Keratinocyte (primary cell): Measurements from ENCODE around the gene GPR183. TPM values are rescaled to one million over a fixed set of nuclear protein-coding genes. Genes with fewer than 3 reads are reported as not detected.

Experiments
- DNase-seq: peaks from one replicate; pipeline ENCODE4 v3.0.0-alpha.2; 2011; ENCODE audit warnings: low read depth, missing footprints, low spot score
- FAIRE-seq: peaks from 2 replicates; lab custom pipeline; 2011; peaks lifted over from hg19 to GRCh38; lab: Jason Lieb, UNC
- H2AFZ ChIP-seq: 2 replicates; pipeline ENCODE4 v1.6.0; 2012; ENCODE audit warnings: low read length, control low read depth, inconsistent platforms; ENCODE audit not compliant: control insufficient read depth
- H3K27ac ChIP-seq: 2 replicates; pipeline ENCODE4 v1.5.1; 2011; ENCODE audit warnings: low read length; ENCODE audit not compliant: control insufficient read depth, insufficient read depth
- H3K27me3 ChIP-seq: 3 replicates; pipeline ENCODE4 v1.6.0; 2011; ENCODE audit warnings: low read length; ENCODE audit not compliant: control insufficient read depth, insufficient read depth; ENCODE audit errors: extremely low read depth
- H3K36me3 ChIP-seq, 2 experiments: 2 replicates in 1 of 2; 3 replicates in 1 of 2; pipeline ENCODE4 v1.5.1; 2011; ENCODE audit warnings: low read length in 2 of 2, mild to moderate bottlenecking in 1 of 2; ENCODE audit not compliant: control insufficient read depth in 2 of 2, insufficient read depth in 2 of 2; ENCODE audit errors: extremely low read depth in 1 of 2
- H3K4me1 ChIP-seq: 3 replicates; pipeline ENCODE4 v1.5.1; 2011; ENCODE audit warnings: low read length; ENCODE audit not compliant: control insufficient read depth, insufficient read depth; ENCODE audit errors: extremely low read depth
- H3K4me2 ChIP-seq: 3 replicates; pipeline ENCODE4 v1.6.0; 2011; ENCODE audit warnings: low read depth, low read length; ENCODE audit not compliant: control insufficient read depth, insufficient read depth; ENCODE audit errors: extremely low read depth
- H3K4me3 ChIP-seq, 3 experiments: fragments of 200-600 bp in 1 of 3; sonication (generic) in 1 of 3; 2 replicates in 2 of 3; 3 replicates in 1 of 3; pipeline ENCODE4 v1.5.1; 2011 to 2016; ENCODE audit warnings: low read length in 3 of 3, mild to moderate bottlenecking in 3 of 3, control low read depth in 2 of 3, inconsistent platforms in 1 of 3, low read depth in 1 of 3, mixed read lengths in 1 of 3, mixed run types in 1 of 3, moderate library complexity in 1 of 3; ENCODE audit not compliant: control insufficient read depth in 2 of 3, insufficient read depth in 2 of 3; ENCODE audit errors: extremely low read depth in 1 of 3
- H3K79me2 ChIP-seq: 2 replicates; pipeline ENCODE4 v1.6.0; 2012; ENCODE audit warnings: low read length; ENCODE audit not compliant: control insufficient read depth, insufficient read depth
- H3K9ac ChIP-seq: 3 replicates; pipeline ENCODE4 v1.6.0; 2011; ENCODE audit warnings: low read length; ENCODE audit not compliant: control insufficient read depth, insufficient read depth; ENCODE audit errors: extremely low read depth
- H3K9me1 ChIP-seq: 3 replicates; pipeline ENCODE4 v1.6.0; 2011; ENCODE audit warnings: low read length; ENCODE audit not compliant: control insufficient read depth, insufficient read depth; ENCODE audit errors: extremely low read depth
- H3K9me3 ChIP-seq: 2 replicates; pipeline ENCODE4 v1.5.1; 2012; ENCODE audit warnings: low read depth, low read length; ENCODE audit not compliant: control insufficient read depth
- H4K20me1 ChIP-seq: 3 replicates; pipeline ENCODE4 v1.6.0; 2011; ENCODE audit warnings: low read length; ENCODE audit not compliant: control insufficient read depth, insufficient read depth; ENCODE audit errors: extremely low read depth
- EZH2 ChIP-seq: IDR thresholded peaks from one replicate; pipeline ENCODE4 v1.6.1; 2012; ENCODE audit warnings: inconsistent platforms, mild to moderate bottlenecking, low read length, moderate library complexity
- dilution Hi-C: fragments of 300-500 bp; cut with MboI; formaldehyde crosslinking; loops from one replicate; pipeline ENCODE4 v1.7.0; 2020; ENCODE audit warnings: low sequenced_read_pairs; ENCODE audit not compliant: extremely low pct_ligation_motif_present
- polyA plus RNA-seq, 5 experiments: library from polyadenylated mRNA; depleted of rRNA in 3 of 5; stranded (reverse) in 3 of 5; stranded (forward) in 1 of 5; unstranded in 1 of 5; fragments of >200 nt; gene quantifications; 1 replicate in 1 of 5; 2 replicates in 3 of 5; 3 replicates in 1 of 5; pipeline versions ENCODE4 v1.2.1 to v1.2.3, GENCODE V29; 2011 to 2012; ENCODE audit warnings: missing spikeins in 2 of 5, low read depth in 1 of 5, low replicate concordance in 1 of 5
- TF ChIP-seq, protein P1 (sequence below), 3 experiments: IDR thresholded peaks in 1 of 3; conservative IDR thresholded peaks in 1 of 3; optimal IDR thresholded peaks in 1 of 3; 2 replicates in 2 of 3; 3 replicates in 1 of 3; pipeline versions ENCODE3 to v1.5.1; 2011; ENCODE audit warnings: low read length in 3 of 3, mild to moderate bottlenecking in 3 of 3, moderate library complexity in 2 of 3, control low read depth in 1 of 3, inconsistent platforms in 1 of 3; ENCODE audit not compliant: insufficient read depth in 2 of 3; ENCODE audit errors: extremely low read depth in 1 of 3

GPR183 gene
- polyA plus RNA-seq, 1 donor (not counting 4 experiments of a cell fraction or from before 2014, with no cell fraction given) = not detected

DNA sequence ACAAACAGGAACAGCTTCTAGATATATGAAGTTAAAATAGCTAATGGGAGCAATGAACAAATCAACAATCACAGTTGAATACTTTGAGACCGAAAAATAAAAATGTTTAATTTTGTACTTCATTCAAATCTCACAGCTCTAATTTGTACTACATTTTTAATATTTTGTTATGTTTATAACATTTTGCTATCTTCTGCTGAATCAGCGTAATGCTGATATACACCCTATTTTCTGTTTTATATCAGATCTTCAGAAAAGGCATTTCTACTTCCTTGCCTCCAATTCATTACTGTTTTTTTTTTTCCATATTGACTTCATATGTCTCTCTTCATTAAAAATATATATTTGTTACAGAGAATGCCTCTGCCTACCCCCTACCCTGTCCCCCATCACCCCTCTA is 27.9 kb upstream of the GPR183 start:
- no peak for DNase-seq
- dilution Hi-C loops = no loop called here

GRCh38 chr13:99334221-99334620 is 27.0 kb upstream of the GPR183 start:
- FAIRE-seq = no peak
- H3K4me2 ChIP-seq = no peak overlapping the region

More for the DNA sequence above, 27.9 kb upstream of the GPR183 start:
- H3K4me1 ChIP-seq = no peaks in the 10 kb centered on the region
- no peak overlapping the region for H3K4me2 ChIP-seq
- no peaks in the 10 kb centered on the region for H3K9me1 ChIP-seq
- H3K9me3 ChIP-seq = no peaks in the 10 kb centered on the region
- FAIRE-seq = no peak
- H3K9ac ChIP-seq = no peak overlapping the region
- TF ChIP-seq, protein P1, sequence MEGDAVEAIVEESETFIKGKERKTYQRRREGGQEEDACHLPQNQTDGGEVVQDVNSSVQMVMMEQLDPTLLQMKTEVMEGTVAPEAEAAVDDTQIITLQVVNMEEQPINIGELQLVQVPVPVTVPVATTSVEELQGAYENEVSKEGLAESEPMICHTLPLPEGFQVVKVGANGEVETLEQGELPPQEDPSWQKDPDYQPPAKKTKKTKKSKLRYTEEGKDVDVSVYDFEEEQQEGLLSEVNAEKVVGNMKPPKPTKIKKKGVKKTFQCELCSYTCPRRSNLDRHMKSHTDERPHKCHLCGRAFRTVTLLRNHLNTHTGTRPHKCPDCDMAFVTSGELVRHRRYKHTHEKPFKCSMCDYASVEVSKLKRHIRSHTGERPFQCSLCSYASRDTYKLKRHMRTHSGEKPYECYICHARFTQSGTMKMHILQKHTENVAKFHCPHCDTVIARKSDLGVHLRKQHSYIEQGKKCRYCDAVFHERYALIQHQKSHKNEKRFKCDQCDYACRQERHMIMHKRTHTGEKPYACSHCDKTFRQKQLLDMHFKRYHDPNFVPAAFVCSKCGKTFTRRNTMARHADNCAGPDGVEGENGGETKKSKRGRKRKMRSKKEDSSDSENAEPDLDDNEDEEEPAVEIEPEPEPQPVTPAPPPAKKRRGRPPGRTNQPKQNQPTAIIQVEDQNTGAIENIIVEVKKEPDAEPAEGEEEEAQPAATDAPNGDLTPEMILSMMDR (optimal IDR thresholded peaks at IDR 0.05 in 1 of 3, IDR thresholded peaks at IDR 0.05 in 1 of 3, conservative IDR thresholded peaks at IDR 0.05 in 1 of 3; ENCODE audit: extremely low read depth in 1 of 3, insufficient read depth in 2 of 3, low read length in 3 of 3) = no peak
- no peak for TF ChIP-seq EZH2
- peaks cover 3 to 5% of the 10 kb centered on the region in 2 experiments for H3K36me3 ChIP-seq
- H3K79me2 ChIP-seq = no peaks in the 10 kb centered on the region
- H3K4me3 ChIP-seq = no peak overlapping the region
- no peaks in the 10 kb centered on the region for H3K27me3 ChIP-seq
- H2AFZ ChIP-seq = no peak overlapping the region
- H4K20me1 ChIP-seq = no peaks in the 10 kb centered on the region
- no peak overlapping the region for H3K27ac ChIP-seq

More at GRCh38 chr13:99334221-99334620, 27.0 kb upstream of the GPR183 start:
- TF ChIP-seq EZH2 = no peak
- TF ChIP-seq, protein P1 (optimal IDR thresholded peaks at IDR 0.05 in 1 of 3, IDR thresholded peaks at IDR 0.05 in 1 of 3, conservative IDR thresholded peaks at IDR 0.05 in 1 of 3; ENCODE audit: extremely low read depth in 1 of 3, insufficient read depth in 2 of 3, low read length in 3 of 3) = no peak
- Histone ChIP-seq H3K4me3 (no peak overlapping the region), H3K9ac (no peak overlapping the region), H3K9me1 (no peaks in the 10 kb centered on the region), H4K20me1 (no peaks in the 10 kb centered on the region), H3K27me3 (no peaks in the 10 kb centered on the region), H3K27ac (no peak overlapping the region), H3K36me3 (peaks cover 5 to 6% of the 10 kb centered on the region in 2 experiments), H3K4me1 (no peaks in the 10 kb centered on the region), H3K9me3 (no peaks in the 10 kb centered on the region), H2AFZ (no peak overlapping the region), H3K79me2 (no peaks in the 10 kb centered on the region)
- no peak for DNase-seq
- dilution Hi-C loops = no loop called here
